IMR-90 (cell line): Measurements from ENCODE around the gene GREB1L. TPM values are rescaled to one million over a fixed set of nuclear protein-coding genes. Genes with fewer than 3 reads are reported as not detected.

ENCODE experiments used
- ATAC-seq: fragments of 200-7000 bp; cut with Tn5 transposase; 2 replicates; pipeline ENCODE4 v1.9.1; 2020; ENCODE audit warnings: low read depth, mild to moderate bottlenecking, moderate library complexity
- BruUV-seq: library from RNA; stranded (reverse); fragments of 400-500 nt; replicated peaks from 2 replicates; lab custom pipeline; 2021; lab: Mats Ljungman, UMichigan
- CTCF ChIA-PET: fragments of 300-600 bp; formaldehyde crosslinking; extraction: SDS; loops from one replicate; lab custom pipeline; 2021; ENCODE audit warnings: antibody characterized with exemption; lab: Yijun Ruan, JAX
- POLR2A ChIA-PET: fragments of 300-600 bp; sonication (Branson Sonifier 250); formaldehyde crosslinking; loops from one replicate; lab custom pipeline; 2022; ENCODE audit warnings: antibody characterized with exemption; ENCODE audit not compliant: unreplicated experiment; lab: Charles Lee
- DNase-seq: peaks from one replicate; pipeline ENCODE4 v3.0.0; 2013
- H2AFZ ChIP-seq: replicated peaks from 2 replicates; pipeline ENCODE3; 2013; ENCODE audit warnings: low read length, mild to moderate bottlenecking; ENCODE audit not compliant: poor library complexity
- H2AK5ac ChIP-seq: 2 replicates; pipeline ENCODE4 v1.6.1; 2013; ENCODE audit warnings: low read depth, low read length, inconsistent platforms
- H2AK9ac ChIP-seq: replicated peaks from 2 replicates; pipeline ENCODE3; 2013; ENCODE audit warnings: mild to moderate bottlenecking, low read depth, low read length, moderate library complexity; ENCODE audit not compliant: poor library complexity
- H2BK120ac ChIP-seq: 2 replicates; pipeline ENCODE4 v1.6.1; 2013; ENCODE audit warnings: low read depth, low read length, inconsistent platforms
- H2BK15ac ChIP-seq: 3 replicates; pipeline ENCODE4 v1.6.1; 2013; ENCODE audit warnings: low read depth, low read length, inconsistent platforms
- H2BK20ac ChIP-seq: 2 replicates; pipeline ENCODE4 v1.6.1; 2013; ENCODE audit warnings: low read depth, mild to moderate bottlenecking, inconsistent platforms, low read length, moderate library complexity
- H2BK5ac ChIP-seq: 2 replicates; pipeline ENCODE4 v1.6.1; 2013; ENCODE audit warnings: mild to moderate bottlenecking, low read depth, low read length, inconsistent platforms; ENCODE audit not compliant: poor library complexity, severe bottlenecking
- H3K14ac ChIP-seq: replicated peaks from 2 replicates; pipeline ENCODE4 v1.6.1; 2013; ENCODE audit warnings: low read depth, low read length, inconsistent platforms
- H3K18ac ChIP-seq: 2 replicates; pipeline ENCODE4 v1.6.1; 2013; ENCODE audit warnings: low read depth, low read length, control low read depth
- H3K23ac ChIP-seq: 2 replicates; pipeline ENCODE4 v1.6.1; 2013; ENCODE audit warnings: low read depth, low read length, inconsistent platforms
- H3K27ac ChIP-seq: 2 replicates; pipeline ENCODE4 v1.5.1; 2013; ENCODE audit warnings: mild to moderate bottlenecking, control low read depth, low read length; ENCODE audit not compliant: insufficient read depth
- H3K27me3 ChIP-seq: 2 replicates; pipeline ENCODE4 v1.6.1; 2013; ENCODE audit warnings: low read length; ENCODE audit not compliant: control insufficient read depth, insufficient read depth
- H3K36me3 ChIP-seq: 2 replicates; pipeline ENCODE4 v1.6.1; 2013; ENCODE audit warnings: low read length, mixed read lengths; ENCODE audit not compliant: control insufficient read depth, insufficient read depth
- H3K4ac ChIP-seq: 2 replicates; pipeline ENCODE4 v1.6.1; 2013; ENCODE audit warnings: low read depth, low read length, inconsistent platforms
- H3K4me1 ChIP-seq: 2 replicates; pipeline ENCODE4 v1.6.1; 2013; ENCODE audit warnings: low read length, mixed read lengths; ENCODE audit not compliant: control insufficient read depth, insufficient read depth
- H3K4me2 ChIP-seq: 2 replicates; pipeline ENCODE4 v1.6.1; 2013; ENCODE audit warnings: low read depth, mild to moderate bottlenecking, control low read depth, low read length, moderate library complexity
- H3K4me3 ChIP-seq: 2 replicates; pipeline ENCODE4 v1.5.1; 2013; ENCODE audit warnings: low read depth, mild to moderate bottlenecking, control low read depth, low read length, moderate library complexity; ENCODE audit not compliant: insufficient read depth
- H3K56ac ChIP-seq: 2 replicates; pipeline ENCODE4 v1.6.1; 2013; ENCODE audit warnings: low read length, inconsistent platforms; ENCODE audit not compliant: insufficient read depth; ENCODE audit errors: extremely low read depth
- H3K79me1 ChIP-seq, 2 experiments: 2 replicates each; pipeline ENCODE4 v1.6.1; 2013; ENCODE audit warnings: low read length in 2 of 2, inconsistent platforms in 1 of 2, low read depth in 1 of 2
- H3K9ac ChIP-seq: 2 replicates; pipeline ENCODE4 v1.6.1; 2013; ENCODE audit warnings: low read depth, low read length, control low read depth
- H3K9me1 ChIP-seq: 2 replicates; pipeline ENCODE4 v1.6.1; 2013; ENCODE audit warnings: low read length, inconsistent platforms; ENCODE audit not compliant: insufficient read depth
- H3K9me3 ChIP-seq: 2 replicates; pipeline ENCODE4 v1.6.1; 2013; ENCODE audit warnings: low read length; ENCODE audit not compliant: control insufficient read depth, insufficient read depth
- H4K20me1 ChIP-seq: 2 replicates; pipeline ENCODE4 v1.6.1; 2013; ENCODE audit warnings: low read length, inconsistent platforms; ENCODE audit not compliant: insufficient read depth
- H4K5ac ChIP-seq: 2 replicates; pipeline ENCODE4 v1.6.1; 2013; ENCODE audit warnings: mild to moderate bottlenecking, low read depth, low read length, control low read depth
- H4K8ac ChIP-seq, 2 experiments: 2 replicates each; pipeline ENCODE4 v1.6.1; 2013; ENCODE audit warnings: low read depth in 2 of 2, low read length in 2 of 2, control low read depth in 1 of 2, inconsistent platforms in 1 of 2
- H4K91ac ChIP-seq: 2 replicates; pipeline ENCODE4 v1.6.1; 2013; ENCODE audit warnings: low read depth, low read length, inconsistent platforms; ENCODE audit not compliant: insufficient read depth
- BHLHE40 ChIP-seq: fragments of 150-350 bp; IDR thresholded peaks from 2 replicates; pipeline ENCODE4 v1.6.1; 2016; ENCODE audit warnings: mild to moderate bottlenecking, low read depth, low read length
- CEBPB ChIP-seq: IDR thresholded peaks from 2 replicates; pipeline ENCODE4 v1.6.1; 2012; ENCODE audit warnings: low read depth, low read length, improper control_type of control experiment
- CHD1 ChIP-seq: IDR thresholded peaks from 2 replicates; pipeline ENCODE4 v1.6.1; 2012; ENCODE audit warnings: low read depth, low read length, improper control_type of control experiment
- CTCF ChIP-seq: conservative IDR thresholded peaks from 2 replicates; pipeline ENCODE4 v1.5.1; 2012; ENCODE audit warnings: mild to moderate bottlenecking, low read depth, low read length, improper control_type of control experiment
- FOS ChIP-seq: fragments of 150-350 bp; IDR thresholded peaks from 2 replicates; pipeline ENCODE4 v1.6.1; 2016; ENCODE audit warnings: low read depth, low read length
- MAFK ChIP-seq: IDR thresholded peaks from 2 replicates; pipeline ENCODE4 v1.6.1; 2012; ENCODE audit warnings: low read depth, low read length, improper control_type of control experiment
- MAZ ChIP-seq: IDR thresholded peaks from 2 replicates; pipeline ENCODE4 v1.6.1; 2012; ENCODE audit warnings: low read depth, mild to moderate bottlenecking, low read length, improper control_type of control experiment, moderate library complexity, borderline replicate concordance
- MXI1 ChIP-seq: IDR thresholded peaks from 2 replicates; pipeline ENCODE4 v1.6.1; 2012; ENCODE audit warnings: low read depth, mild to moderate bottlenecking, low read length, moderate library complexity, borderline replicate concordance
- NFE2L2 ChIP-seq: fragments of 150-350 bp; IDR thresholded peaks from 2 replicates; pipeline ENCODE4 v1.6.1; 2016; ENCODE audit warnings: low read depth, mild to moderate bottlenecking, low read length
- POLR2A ChIP-seq: IDR thresholded peaks from 2 replicates; pipeline ENCODE4 v1.6.1; 2012; ENCODE audit warnings: mild to moderate bottlenecking, low read depth, low read length
- RAD21 ChIP-seq: IDR thresholded peaks from 2 replicates; pipeline ENCODE4 v1.6.1; 2012; ENCODE audit warnings: low read length, improper control_type of control experiment
- RCOR1 ChIP-seq: IDR thresholded peaks from 2 replicates; pipeline ENCODE4 v1.6.1; 2012; ENCODE audit warnings: mild to moderate bottlenecking, low read length, improper control_type of control experiment; ENCODE audit not compliant: insufficient replicate concordance
- RFX5 ChIP-seq: IDR thresholded peaks from 2 replicates; pipeline ENCODE4 v1.8.0; 2012; ENCODE audit warnings: low read depth, mild to moderate bottlenecking, low read length, moderate library complexity
- SMC3 ChIP-seq: fragments of 150-350 bp; IDR thresholded peaks from 2 replicates; pipeline ENCODE4 v1.6.1; 2016; ENCODE audit warnings: low read depth, mild to moderate bottlenecking, antibody characterized with exemption, low read length, moderate library complexity
- USF2 ChIP-seq: fragments of 150-350 bp; IDR thresholded peaks from 2 replicates; pipeline ENCODE4 v1.6.1; 2017; ENCODE audit warnings: mild to moderate bottlenecking, antibody characterized with exemption, low read length, low read depth
- WGBS, 2 experiments: methylation state at CpG; one replicate each; pipeline versions ENCODE4 v1.1.5 to v1.1.7; 2013; ENCODE audit warnings: missing lambda C conversion rate in 2 of 2; ENCODE audit not compliant: insufficient read length in 1 of 2; ENCODE audit errors: extremely low coverage in 2 of 2; 5-methylcytosine and 5-hydroxymethylcytosine counted together
- dilution Hi-C: fragments of 300-500 bp; cut with HindIII; formaldehyde crosslinking; loops from one replicate; pipeline ENCODE4 v1.14.3; 2018; ENCODE audit warnings: low sequenced_read_pairs; ENCODE audit not compliant: unreplicated experiment
- in situ Hi-C: fragments of 300-500 bp; cut with MboI; formaldehyde crosslinking; loops from 3 replicates; pipeline ENCODE4 v1.14.3; 2019; ENCODE audit warnings: low sequenced_read_pairs, inconsistent platforms, mixed read lengths
- intact Hi-C: fragments of 100-400 bp; cut with micrococcal nuclease; formaldehyde crosslinking; loops from 2 replicates; pipeline ENCODE4 v1.10.0; 2022
- polyA plus RNA-seq, 3 experiments: library from polyadenylated mRNA; depleted of rRNA; stranded (reverse); fragments of >200 nt; gene quantifications; 2 replicates each; pipeline ENCODE4 v1.2.3, GENCODE V29; 2012; ENCODE audit warnings: low replicate concordance in 1 of 3
- total RNA-seq: library from RNA; depleted of rRNA; stranded (reverse); fragments of >200 nt; gene quantifications from 2 replicates; pipeline ENCODE4 v1.2.3, GENCODE V29; 2012
- TF ChIP-seq, protein P1 (sequence below): fragments of 150-350 bp; IDR thresholded peaks from 2 replicates; pipeline ENCODE4 v1.6.1; 2016; ENCODE audit warnings: low read depth, mild to moderate bottlenecking, low read length, moderate library complexity, borderline replicate concordance

GREB1L gene
- total and polyA plus RNA-seq, 2 of the 4 experiments (the other 2 are of a cell fraction): under 0.01 to 0.02 TPM

DNA sequence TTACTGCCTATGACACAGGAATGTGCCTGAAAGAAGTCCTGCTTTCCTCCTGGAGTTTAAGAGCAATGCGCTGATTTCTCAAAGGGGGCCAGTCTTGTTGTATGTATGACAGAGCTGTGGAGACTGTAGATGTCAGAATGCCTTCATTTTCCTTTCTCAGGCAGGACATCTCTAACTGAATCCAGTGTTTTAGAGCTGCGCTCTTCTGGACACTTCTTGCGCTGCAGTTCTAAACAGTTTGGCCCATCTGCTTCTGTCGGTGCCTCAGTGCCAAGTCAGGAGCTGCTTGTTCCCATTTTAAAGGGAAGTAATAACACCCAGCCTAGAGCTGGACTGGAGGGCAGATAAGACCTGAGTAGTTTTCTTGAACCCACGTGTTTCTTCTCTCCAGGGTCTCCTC, 267.0 kb downstream of the GREB1L start:
- no peaks in the 10 kb centered on the region; the same call in 1 of the 2 replicates for H3K9me1 ChIP-seq
- H3K27ac ChIP-seq: no peak overlapping the region
- H3K23ac ChIP-seq: no peak overlapping the region
- ChIA-PET POLR2A (interaction anchor here (0.5 to 0.6 kb wide), 2 partner anchors 11 to 340 kb away, joined by 3 to 4 read pairs; no protein-coding TSS in a partner anchor), CTCF (no interaction called here)
- in situ Hi-C loops (no loop called here), intact Hi-C loops (no loop called here), dilution Hi-C loops (no loop called here)
- H4K20me1 ChIP-seq: no peaks in the 10 kb centered on the region
- H2BK15ac ChIP-seq: no peak overlapping the region
- no peak overlapping the region for H3K9ac ChIP-seq
- no peak overlapping the region for H3K18ac ChIP-seq
- no peak overlapping the region for H2AK9ac ChIP-seq
- no peak overlapping the region for H3K56ac ChIP-seq
- no peak overlapping the region for H3K4me3 ChIP-seq
- H2BK20ac ChIP-seq: no peak overlapping the region
- H3K27me3 ChIP-seq: no peaks in the 10 kb centered on the region
- no peak overlapping the region for H2BK5ac ChIP-seq
- TF ChIP-seq NFE2L2: no peak
- TF ChIP-seq RFX5: no peak
- no peak for TF ChIP-seq MAFK
- no peak for TF ChIP-seq RCOR1
- TF ChIP-seq USF2: no peak
- TF ChIP-seq RAD21: no peak
- no peak for TF ChIP-seq SMC3
- no peak for TF ChIP-seq CEBPB
- TF ChIP-seq CHD1: no peak
- no peak for TF ChIP-seq MXI1
- TF ChIP-seq, protein P1, sequence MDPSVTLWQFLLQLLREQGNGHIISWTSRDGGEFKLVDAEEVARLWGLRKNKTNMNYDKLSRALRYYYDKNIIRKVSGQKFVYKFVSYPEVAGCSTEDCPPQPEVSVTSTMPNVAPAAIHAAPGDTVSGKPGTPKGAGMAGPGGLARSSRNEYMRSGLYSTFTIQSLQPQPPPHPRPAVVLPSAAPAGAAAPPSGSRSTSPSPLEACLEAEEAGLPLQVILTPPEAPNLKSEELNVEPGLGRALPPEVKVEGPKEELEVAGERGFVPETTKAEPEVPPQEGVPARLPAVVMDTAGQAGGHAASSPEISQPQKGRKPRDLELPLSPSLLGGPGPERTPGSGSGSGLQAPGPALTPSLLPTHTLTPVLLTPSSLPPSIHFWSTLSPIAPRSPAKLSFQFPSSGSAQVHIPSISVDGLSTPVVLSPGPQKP: no peak
- no peak for TF ChIP-seq CTCF
- TF ChIP-seq POLR2A: no peak
- no peak for TF ChIP-seq FOS
- no peak for TF ChIP-seq MAZ
- TF ChIP-seq BHLHE40: no peak
- H3K4me2 ChIP-seq: no peak overlapping the region
- H3K4ac ChIP-seq: no peak overlapping the region
- no peaks in the 10 kb centered on the region for H3K9me3 ChIP-seq
- ATAC-seq (no peak), DNase-seq (no peak)
- peaks cover 3% of the 10 kb centered on the region for H3K4me1 ChIP-seq
- no peak overlapping the region for H2BK120ac ChIP-seq
- WGBS, 2 experiments: no CpG with 5 or more reads among the region's 5 CpGs
- H3K79me1 ChIP-seq: no peaks in the 10 kb centered on the region
- H2AK5ac ChIP-seq: no peak overlapping the region
- H3K14ac ChIP-seq: no peak overlapping the region
- H3K36me3 ChIP-seq: peaks cover 2% of the 10 kb centered on the region; the same call in 1 of the 2 replicates
- no peak overlapping the region for H4K5ac ChIP-seq
- BruUV-seq: no TSS peak
- no peak overlapping the region for H4K8ac ChIP-seq
- no peak overlapping the region for H4K91ac ChIP-seq
- no peak overlapping the region for H2AFZ ChIP-seq
